ACC112 (cell line): ENCODE results near the gene KTN1.

Source experiments
- H2AFZ ChIP-seq: fragments of 200-600 bp; sonication (generic); one replicate; pipeline ENCODE4 v1.6.0; 2017; ENCODE audit warnings: antibody characterized with exemption, low read length; ENCODE audit not compliant: unreplicated experiment
- H3K27ac ChIP-seq: fragments of 200-600 bp; sonication (generic); 2 replicates; pipeline ENCODE4 v1.5.1; 2014; ENCODE audit warnings: low read depth, mild to moderate bottlenecking, antibody characterized with exemption, low read length, moderate library complexity
- H3K27me3 ChIP-seq: fragments of 200-600 bp; sonication (generic); 2 replicates; pipeline ENCODE4 v1.6.1; 2014; ENCODE audit warnings: mild to moderate bottlenecking, antibody characterized with exemption, low read length, moderate library complexity, mixed read lengths; ENCODE audit not compliant: insufficient read depth
- H3K36me3 ChIP-seq: fragments of 200-600 bp; sonication (generic); 2 replicates; pipeline ENCODE4 v1.6.1; 2016; ENCODE audit warnings: mild to moderate bottlenecking, antibody characterized with exemption, low read length, moderate library complexity, mixed read lengths; ENCODE audit not compliant: insufficient read depth
- H3K4me1 ChIP-seq: fragments of 200-600 bp; sonication (generic); one replicate; pipeline ENCODE4 v1.6.1; 2016; ENCODE audit warnings: low read length, mixed read lengths; ENCODE audit not compliant: insufficient read depth, unreplicated experiment, control insufficient read depth
- H3K4me3 ChIP-seq: fragments of 200-600 bp; sonication (generic); 2 replicates; pipeline ENCODE4 v1.5.1; 2014; ENCODE audit warnings: mild to moderate bottlenecking, low read depth, low read length
- H3K79me2 ChIP-seq: fragments of 200-600 bp; sonication (generic); one replicate; pipeline ENCODE4 v1.6.0; 2016; ENCODE audit warnings: low read length; ENCODE audit not compliant: control insufficient read depth, unreplicated experiment, insufficient read depth

KTN1 gene, protein sequence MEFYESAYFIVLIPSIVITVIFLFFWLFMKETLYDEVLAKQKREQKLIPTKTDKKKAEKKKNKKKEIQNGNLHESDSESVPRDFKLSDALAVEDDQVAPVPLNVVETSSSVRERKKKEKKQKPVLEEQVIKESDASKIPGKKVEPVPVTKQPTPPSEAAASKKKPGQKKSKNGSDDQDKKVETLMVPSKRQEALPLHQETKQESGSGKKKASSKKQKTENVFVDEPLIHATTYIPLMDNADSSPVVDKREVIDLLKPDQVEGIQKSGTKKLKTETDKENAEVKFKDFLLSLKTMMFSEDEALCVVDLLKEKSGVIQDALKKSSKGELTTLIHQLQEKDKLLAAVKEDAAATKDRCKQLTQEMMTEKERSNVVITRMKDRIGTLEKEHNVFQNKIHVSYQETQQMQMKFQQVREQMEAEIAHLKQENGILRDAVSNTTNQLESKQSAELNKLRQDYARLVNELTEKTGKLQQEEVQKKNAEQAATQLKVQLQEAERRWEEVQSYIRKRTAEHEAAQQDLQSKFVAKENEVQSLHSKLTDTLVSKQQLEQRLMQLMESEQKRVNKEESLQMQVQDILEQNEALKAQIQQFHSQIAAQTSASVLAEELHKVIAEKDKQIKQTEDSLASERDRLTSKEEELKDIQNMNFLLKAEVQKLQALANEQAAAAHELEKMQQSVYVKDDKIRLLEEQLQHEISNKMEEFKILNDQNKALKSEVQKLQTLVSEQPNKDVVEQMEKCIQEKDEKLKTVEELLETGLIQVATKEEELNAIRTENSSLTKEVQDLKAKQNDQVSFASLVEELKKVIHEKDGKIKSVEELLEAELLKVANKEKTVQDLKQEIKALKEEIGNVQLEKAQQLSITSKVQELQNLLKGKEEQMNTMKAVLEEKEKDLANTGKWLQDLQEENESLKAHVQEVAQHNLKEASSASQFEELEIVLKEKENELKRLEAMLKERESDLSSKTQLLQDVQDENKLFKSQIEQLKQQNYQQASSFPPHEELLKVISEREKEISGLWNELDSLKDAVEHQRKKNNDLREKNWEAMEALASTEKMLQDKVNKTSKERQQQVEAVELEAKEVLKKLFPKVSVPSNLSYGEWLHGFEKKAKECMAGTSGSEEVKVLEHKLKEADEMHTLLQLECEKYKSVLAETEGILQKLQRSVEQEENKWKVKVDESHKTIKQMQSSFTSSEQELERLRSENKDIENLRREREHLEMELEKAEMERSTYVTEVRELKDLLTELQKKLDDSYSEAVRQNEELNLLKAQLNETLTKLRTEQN (N-terminal part only)

DNA sequence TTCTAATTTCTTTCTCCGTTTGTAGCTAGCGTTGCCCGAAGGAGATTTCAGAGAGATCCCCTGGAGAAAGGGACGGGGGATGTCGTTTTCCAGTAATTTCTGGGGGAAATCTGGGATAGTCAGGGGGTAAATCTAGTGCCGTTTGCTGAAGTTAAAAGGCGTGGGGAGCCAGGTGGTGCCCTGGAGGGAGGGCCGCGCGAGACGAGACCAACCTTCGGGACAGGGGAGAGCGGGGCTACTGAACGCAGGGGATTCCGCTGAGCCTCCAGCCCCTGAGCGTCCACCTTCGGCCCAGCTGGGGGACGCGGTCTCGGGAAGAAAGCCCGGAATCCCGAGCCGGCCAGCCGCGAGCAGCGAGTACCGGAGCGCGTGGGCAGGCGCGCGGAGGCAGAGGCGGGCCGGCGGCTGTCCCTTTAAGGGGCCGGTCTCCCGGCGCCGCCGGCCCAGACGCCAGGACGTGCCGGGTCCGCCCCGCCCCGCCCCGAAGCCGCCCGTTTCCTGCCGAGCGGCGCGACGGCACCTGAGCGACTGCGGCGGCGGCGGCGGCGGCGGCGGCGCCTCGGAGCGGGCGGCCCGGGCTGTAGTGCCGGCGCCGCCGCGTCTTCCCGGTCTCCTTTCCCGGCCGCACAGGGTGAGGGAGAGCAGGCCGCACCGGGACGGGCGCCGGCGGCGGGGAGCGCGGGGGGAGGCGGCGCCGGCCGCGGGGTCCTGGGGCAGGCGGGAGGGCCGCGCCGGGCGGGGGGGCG, at the start of gene KTN1:
KTN1 (plus strand) TSS at position 484 of the 746 bp plus-strand sequence. CDS start 31,842 bp downstream, outside the sequence.
- peak within 1 kb of the TSS; percentile 98 for H2AFZ ChIP-seq
- peak within 1 kb of the TSS; percentile 70 for H3K27ac ChIP-seq
- H3K36me3 ChIP-seq, result no peaks in the 10 kb centered on the region
- H3K4me3 ChIP-seq, result peak within 1 kb of the TSS; percentile 95
- H3K27me3 ChIP-seq, result no peaks in the 10 kb centered on the region
- peaks cover 56% of the 10 kb centered on the region for H3K79me2 ChIP-seq
- H3K4me1 ChIP-seq, result peaks cover 33% of the 10 kb centered on the region

DNA sequence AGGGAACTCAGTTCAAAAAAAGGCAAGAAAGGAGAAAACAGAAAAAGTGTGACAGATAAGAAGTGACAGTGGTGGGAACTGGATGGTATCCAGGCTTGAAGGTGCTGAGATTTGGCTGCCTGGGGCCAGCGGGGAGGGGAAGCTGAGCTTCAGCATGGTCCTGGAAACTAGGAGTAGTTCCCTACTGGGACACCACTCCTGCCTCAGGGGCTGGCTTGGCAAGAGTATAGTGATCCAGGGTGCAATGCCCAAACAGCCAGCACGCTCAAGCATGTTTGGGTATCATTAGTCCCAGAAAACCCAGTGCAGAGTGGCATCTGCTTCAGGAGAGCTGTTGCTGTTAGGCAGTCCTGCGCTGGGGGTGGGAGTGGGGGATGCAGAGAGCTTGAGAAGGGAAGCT, 49.5 kb upstream of the KTN1 start:
- no peak overlapping the region for H2AFZ ChIP-seq
- H3K27ac ChIP-seq, result no peak overlapping the region
- H3K36me3 ChIP-seq, result no peaks in the 10 kb centered on the region

DNA sequence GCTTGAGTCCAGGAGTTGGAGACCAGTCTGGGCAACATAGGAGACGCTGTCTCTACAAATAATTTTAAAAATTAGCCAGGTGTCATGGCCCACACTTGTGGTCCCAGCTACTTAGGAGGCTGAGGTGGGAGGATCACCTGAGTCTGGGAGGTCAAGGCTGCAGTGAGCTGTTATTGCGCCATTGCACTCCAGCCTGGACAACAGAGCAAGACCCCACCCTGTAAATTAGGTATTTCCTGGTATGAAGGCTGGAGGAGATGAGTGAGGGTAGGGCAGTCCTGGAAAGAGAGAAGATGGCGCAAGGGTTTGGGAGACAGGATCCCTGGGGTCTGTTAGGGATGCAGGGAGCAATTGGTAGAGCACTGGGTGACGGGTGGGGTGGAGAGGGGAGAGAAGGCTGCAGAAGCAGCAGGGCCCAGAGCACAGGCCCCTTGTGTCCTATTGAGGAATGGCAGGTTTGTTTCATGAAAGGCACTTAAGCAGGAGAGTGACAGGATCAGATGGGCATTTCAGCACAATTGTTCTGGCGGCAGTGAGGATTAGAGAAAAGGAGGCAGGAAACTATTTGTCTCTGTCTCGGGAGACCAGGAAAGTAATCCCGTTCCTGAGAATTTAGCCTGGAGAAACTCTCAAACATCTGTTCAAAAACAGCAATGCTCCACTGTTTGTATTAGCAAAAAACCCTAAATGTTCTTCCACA, 47.2 kb upstream of the KTN1 start:
- Histone ChIP-seq H3K27ac (no peak overlapping the region), H3K4me1 (peaks cover 10% of the 10 kb centered on the region), H3K36me3 (peaks cover 3% of the 10 kb centered on the region; the same call in 1 of the 2 replicates), H3K27me3 (no peaks in the 10 kb centered on the region), H2AFZ (no peak overlapping the region), H3K4me3 (no peak overlapping the region), H3K79me2 (no peaks in the 10 kb centered on the region)

More for the DNA sequence above, 49.5 kb upstream of the KTN1 start:
- Histone ChIP-seq H3K4me3 (no peak overlapping the region), H3K4me1 (no peaks in the 10 kb centered on the region), H3K27me3 (no peaks in the 10 kb centered on the region), H3K79me2 (no peaks in the 10 kb centered on the region)

DNA sequence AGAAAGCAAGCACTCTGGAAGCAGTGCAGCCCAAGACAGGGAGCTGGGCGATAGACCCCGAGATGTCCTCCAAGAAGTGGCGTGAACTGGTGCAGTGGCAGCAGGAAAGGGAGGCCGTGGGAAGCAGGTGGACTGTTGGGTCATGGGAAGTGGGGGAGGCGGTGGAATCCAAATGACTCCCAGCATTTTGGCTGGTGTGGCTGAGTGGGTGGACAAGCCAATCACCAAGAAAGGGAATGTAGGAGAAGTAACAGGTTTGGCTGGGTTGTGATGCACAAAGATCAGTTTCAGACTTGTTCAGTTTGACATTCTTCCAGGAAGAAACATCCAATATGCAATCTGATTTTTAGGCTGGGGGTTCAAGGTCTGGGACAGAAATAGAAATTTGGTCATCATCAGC, 46.0 kb upstream of the KTN1 start:
- H3K36me3 ChIP-seq, result peaks cover 3% of the 10 kb centered on the region; the same call in 1 of the 2 replicates
- H3K79me2 ChIP-seq, result no peaks in the 10 kb centered on the region
- H2AFZ ChIP-seq, result no peak overlapping the region
- peaks cover 10% of the 10 kb centered on the region for H3K4me1 ChIP-seq
- no peaks in the 10 kb centered on the region for H3K27me3 ChIP-seq
- no peak overlapping the region for H3K27ac ChIP-seq
- H3K4me3 ChIP-seq, result no peak overlapping the region

DNA sequence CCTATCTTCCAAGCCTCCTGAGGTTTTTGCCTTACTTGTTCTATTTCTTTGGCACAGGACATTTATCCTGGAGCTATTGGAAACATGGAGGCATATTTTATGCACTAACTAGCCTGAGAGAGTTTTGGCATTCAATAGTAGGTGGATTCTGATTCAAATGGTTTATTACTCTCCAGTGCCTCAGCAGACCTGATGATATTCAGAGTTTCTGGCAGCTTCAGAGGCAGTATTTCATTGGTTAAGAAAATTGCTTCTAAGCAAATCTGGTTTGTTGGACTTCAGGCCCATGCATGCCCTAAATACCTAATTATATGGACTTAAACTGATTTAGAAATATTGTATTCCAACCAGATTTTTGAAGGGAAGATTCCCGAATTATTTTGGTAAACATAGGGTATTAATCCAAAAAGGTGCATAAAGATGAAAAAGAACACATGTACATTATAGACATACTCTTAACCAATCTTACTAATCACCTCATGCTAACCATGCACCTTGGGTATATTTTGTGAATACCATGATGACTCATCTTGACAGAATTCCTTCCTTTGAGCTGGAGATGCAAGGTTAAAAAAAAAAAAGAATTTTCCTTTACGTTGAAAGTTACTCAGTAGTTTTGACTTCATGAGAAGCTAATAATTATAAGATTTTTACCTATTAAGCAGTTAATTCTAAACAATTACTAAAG, 44.3 kb upstream of the KTN1 start:
- H2AFZ ChIP-seq, result no peak overlapping the region
- H3K4me3 ChIP-seq, result no peak overlapping the region
- H3K27me3 ChIP-seq, result no peaks in the 10 kb centered on the region
- H3K27ac ChIP-seq, result no peak overlapping the region
- no peaks in the 10 kb centered on the region for H3K79me2 ChIP-seq
- peaks cover 3% of the 10 kb centered on the region; the same call in 1 of the 2 replicates for H3K36me3 ChIP-seq
- H3K4me1 ChIP-seq, result peaks cover 12% of the 10 kb centered on the region

DNA sequence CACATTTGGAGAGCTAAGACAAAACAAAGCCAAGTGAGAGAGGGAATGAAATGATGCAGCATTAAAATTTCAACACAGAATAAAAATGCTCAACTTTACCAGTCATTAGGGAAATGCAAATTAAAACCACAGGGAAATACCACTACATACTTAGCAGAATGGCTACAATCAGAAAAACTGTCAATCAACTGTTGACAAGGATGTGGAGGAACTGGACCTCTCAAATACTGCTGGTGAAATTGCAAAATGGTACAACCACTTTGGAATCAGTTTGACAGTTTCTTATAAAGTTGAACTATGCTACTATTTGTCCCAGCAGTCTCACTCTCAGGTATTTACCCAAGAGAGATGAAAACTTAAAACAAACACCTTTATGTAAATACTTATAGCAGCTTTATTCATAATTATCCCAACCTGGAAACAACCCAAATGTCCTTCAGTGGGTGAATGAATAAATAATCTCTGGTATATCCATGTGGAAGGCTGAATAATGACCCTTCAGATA, 43.8 kb upstream of the KTN1 start:
- Histone ChIP-seq H3K4me3 (no peak overlapping the region), H3K36me3 (peaks cover 3% of the 10 kb centered on the region; the same call in 1 of the 2 replicates), H3K27ac (no peak overlapping the region), H3K4me1 (peaks cover 18% of the 10 kb centered on the region), H3K27me3 (no peaks in the 10 kb centered on the region), H2AFZ (no peak overlapping the region), H3K79me2 (no peaks in the 10 kb centered on the region)

DNA sequence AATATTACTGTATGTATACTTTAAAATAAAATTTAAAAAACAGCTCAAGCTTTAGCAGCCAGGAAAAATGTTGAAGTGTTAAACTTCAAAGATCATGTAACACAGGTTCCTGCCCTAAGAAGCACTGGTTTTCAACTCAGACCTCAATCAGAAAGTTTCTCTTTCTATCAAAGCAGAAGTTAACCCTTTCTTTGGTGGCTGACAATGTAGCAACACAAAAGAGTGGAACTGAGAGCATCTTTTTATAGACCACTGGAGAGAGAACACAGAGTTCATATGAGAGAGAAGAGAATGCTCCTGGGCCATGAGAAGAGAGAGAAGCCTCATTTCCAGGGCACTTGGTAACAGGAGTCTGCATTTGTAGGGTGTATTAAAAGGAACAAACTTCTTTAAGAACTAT, 42.2 kb upstream of the KTN1 start:
- H3K4me1 ChIP-seq, result peaks cover 32% of the 10 kb centered on the region
- no peaks in the 10 kb centered on the region for H3K79me2 ChIP-seq
- no peak overlapping the region for H3K27ac ChIP-seq
- H2AFZ ChIP-seq, result no peak overlapping the region
- peaks cover 3% of the 10 kb centered on the region; the same call in 1 of the 2 replicates for H3K36me3 ChIP-seq
- no peak overlapping the region for H3K4me3 ChIP-seq
- no peaks in the 10 kb centered on the region for H3K27me3 ChIP-seq

DNA sequence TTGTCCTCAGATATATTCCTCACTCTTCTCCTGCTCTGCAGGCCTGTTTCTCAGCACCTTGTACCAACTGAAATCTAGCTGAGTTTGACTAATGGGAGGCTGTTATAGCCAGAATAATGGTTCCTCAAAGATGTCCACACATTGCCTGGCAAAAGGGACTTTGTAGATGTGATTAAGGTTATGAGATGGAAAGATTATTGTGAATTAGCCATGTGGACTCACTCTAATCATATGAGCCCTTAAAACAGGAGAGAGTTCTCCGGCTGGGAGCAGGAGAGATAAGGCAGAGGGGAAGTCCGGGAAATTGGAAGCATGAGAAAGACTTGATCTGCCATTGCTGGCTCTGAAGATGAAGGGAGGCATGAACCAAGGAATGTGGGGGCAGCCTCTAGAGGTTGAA, 40.0 kb upstream of the KTN1 start:
- peaks cover 32% of the 10 kb centered on the region for H3K4me1 ChIP-seq
- H2AFZ ChIP-seq, result no peak overlapping the region
- H3K79me2 ChIP-seq, result no peaks in the 10 kb centered on the region
- no peak overlapping the region for H3K4me3 ChIP-seq
- H3K27me3 ChIP-seq, result no peaks in the 10 kb centered on the region
- H3K36me3 ChIP-seq, result peaks cover 3% of the 10 kb centered on the region; the same call in 1 of the 2 replicates
- H3K27ac ChIP-seq, result no peak overlapping the region
